ENCODE measurements around the gene UNC93A.
A peak's percentile ranks its signal among the peaks of the same experiment; 100 is the strongest.
"Not testable (repeated sequence)": the region's sequence is repeated elsewhere in the genome, so short reads cannot be mapped to it uniquely, and the experiment has no call there.

Gene UNC93A

DNA sequence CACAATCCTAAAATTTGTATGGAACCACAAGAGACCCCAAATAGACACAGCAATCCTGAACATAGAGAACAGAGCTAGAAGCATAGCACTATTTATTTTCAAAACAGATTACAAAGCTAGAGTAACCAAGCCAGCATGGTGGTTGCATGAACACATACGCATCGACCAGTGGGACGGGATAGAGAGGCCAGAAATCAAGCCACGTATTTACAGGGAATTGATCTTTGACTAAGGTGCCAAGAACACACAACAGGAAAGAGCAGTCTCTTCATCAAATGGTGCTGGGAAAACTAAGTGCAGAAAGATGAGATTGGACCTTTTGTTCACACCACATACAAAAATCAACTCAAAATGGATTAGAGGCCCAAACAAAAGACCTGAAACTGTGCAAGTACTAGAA is 54.8 kb downstream of the UNC93A start:
- no peak for DNase-seq

DNA sequence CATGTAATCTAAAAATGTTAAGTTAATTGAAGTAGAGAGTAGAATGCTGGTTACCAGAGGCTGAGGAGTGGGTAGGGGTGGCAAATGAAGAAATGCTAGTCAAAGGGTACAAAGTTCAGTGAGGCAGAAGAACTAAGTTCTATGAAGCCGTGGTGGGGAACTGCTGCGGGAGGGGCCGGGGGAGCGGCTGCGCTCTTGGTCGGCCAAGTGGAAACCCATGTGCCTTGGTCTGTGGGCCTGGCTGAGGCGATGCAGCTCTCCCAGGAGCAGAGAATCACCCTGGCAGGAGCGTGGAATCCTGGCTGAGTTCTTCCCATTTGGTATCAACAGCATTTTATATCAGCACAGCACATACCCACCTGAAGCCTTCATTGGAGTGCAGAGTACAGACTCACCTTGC is 56.1 kb downstream of the UNC93A start:
- DNase-seq = no peak

DNA sequence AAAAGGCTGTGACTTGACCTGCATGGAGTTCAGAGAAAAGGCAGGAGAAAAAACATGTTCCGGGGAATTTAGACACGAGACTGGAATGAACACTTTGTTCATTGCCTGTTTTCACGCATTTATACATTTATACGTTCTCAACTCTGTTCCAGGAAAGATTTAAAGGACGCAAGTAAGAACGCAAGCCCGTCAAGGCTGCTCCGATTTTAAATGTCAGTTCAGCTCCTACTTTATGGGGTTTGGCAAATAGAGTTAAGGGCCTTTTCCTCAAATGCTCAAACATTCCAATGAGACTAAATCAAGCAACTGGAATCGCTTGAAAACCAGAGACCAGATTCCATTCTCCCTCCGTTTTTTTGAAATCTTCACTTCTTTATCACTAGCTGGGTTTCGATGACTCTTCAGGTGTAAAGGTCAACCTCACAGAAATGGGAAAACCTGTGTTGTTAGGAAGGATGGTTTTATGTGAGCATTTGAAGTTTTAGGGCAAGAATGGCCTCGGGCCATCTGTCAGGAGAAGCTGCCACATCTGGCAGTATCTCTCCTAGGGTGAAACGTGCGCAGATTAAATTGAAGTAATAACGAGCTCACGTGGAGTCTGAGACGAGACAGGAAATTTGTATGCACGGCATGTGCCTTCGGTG is 58.6 kb downstream of the UNC93A start:
- no peak for DNase-seq

DNA sequence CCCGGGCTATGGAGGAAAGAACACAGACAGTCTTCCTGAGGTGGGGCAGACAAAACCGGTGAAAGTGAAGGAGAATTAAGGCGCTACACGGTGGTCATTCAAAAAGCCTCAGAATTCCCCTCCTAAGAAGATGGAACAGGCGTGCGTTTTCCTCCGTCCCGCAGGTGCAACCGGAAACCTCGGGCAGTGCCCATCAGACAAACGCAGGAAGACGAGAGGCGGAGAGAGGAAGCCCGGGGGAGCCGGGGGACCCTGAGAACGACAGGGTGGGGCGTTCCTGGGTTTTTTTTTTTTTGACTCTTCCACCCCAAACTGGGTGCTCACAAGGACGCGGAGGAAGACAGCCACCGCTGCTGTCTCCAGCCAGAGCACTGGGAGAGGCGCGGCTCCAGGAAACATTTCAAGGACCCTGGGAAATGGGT is 59.2 kb downstream of the UNC93A start:
- DNase-seq = peak; percentile 10

DNA sequence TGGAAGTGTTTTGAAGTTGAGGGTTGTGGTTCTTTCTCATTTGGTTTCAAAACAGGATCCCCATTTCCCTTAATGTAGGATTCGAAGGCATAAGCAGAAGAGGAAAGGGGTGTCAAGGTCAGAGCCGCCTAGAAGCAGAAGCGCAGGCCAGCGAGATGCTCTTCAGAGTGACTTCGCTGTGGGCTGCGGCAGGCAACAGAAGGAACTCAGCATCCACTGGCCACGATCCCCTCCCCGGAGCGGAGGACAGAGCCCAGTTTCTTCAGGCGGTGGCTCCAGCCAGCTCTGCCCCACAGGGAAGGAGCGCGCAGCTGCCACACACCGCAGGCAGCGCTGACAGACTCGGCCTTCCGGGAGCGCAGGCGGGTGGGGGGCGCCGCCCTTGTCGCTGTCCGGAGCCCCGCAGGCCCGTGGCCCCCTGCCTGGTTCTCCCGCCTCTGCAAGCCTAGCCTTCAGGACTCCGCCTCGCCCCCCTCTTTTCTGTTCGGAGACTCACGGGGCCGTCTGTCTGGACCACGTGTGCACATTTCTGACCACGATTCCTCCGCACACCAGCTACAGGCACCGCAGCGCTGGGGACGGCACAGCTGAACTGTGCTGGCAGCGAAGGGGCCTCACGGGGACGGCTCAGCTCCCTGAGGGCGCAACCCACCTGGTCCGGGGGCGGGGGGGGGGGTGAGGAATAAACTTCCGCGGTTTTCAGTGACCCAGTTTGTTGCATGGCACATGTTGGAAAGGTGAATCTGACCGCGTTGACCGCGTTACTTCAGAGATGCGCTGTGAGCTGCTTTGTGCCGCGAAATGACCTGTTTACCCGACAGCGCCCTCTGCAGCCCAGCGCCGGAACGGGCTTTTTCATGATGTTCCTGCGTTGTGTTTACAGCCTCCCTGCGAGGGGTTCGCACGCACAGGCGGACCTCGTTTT is 59.9 kb downstream of the UNC93A start:
- peak; percentile 76 for DNase-seq

DNA sequence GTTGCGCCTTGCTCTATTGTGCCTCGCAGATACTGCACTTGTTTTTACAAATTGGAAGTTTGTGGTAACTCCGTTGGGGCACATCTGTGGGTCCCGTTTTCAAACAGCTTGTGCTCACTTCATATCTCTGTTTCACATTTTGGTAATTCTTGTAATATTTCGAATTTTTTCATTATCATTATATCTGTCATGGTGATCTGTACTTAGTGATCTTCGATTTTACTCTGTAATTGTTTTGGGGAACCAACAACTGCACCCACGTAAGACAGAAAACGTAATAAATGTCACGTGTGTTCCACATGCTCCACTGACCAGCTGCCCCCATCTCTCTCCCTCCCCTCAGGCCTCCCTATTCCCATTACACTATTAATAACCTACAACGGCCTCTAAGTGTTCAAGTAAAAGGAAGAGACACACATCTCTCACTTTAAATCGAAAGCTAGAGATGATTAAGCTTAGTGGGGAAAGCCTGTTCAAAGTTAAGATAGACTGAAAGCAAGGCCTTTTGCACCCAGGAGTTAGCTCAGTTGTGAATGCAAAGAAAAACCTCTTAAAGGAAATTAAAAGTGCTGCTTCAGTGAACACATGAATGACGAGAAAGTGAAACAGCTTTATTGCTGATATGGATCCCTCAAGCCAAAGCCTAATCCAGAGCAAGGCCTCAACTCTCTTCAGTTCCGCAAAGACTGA is 60.7 kb downstream of the UNC93A start:
- DNase-seq = no peak

DNA sequence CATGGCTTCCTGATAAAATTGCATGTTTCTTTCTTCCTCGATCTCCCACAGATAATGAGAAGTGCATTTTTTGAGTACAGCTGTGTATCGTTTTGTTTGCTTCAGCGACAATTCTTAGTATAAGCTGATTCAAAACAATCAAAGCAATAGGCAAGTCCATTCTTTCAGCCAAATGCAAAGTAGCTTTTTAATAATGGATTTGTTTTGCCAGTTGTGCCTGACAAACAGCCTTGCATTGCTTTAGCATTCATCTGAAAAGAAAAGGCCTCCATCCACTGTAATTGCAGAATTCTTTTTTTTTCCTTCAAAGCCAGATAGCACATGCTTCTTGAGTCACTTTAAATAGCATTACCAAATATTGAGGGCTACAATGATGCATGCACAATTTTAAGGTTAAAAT is 65.8 kb downstream of the UNC93A start:
- no peak for DNase-seq

DNA sequence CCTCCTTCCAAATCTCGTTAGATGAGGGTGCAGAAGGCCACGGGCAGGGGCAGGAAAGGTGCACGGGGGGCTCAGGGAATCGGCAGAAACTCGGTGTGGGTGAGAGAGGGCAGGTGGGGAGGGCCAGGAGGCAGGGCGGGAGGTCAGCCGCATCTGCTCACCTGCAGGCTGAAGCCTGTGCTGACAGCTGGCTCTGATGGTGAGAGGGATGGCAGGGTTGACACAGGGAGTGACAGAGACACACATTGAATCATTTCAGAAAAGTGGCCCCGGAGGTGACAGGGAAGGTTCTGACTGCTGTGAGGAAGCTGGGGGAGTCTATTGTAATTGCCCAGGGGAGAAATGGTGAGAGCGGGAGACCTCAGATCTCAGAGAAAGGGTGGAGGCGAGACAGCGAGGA is 67.3 kb downstream of the UNC93A start:
- not testable (repeated sequence) for DNase-seq

DNA sequence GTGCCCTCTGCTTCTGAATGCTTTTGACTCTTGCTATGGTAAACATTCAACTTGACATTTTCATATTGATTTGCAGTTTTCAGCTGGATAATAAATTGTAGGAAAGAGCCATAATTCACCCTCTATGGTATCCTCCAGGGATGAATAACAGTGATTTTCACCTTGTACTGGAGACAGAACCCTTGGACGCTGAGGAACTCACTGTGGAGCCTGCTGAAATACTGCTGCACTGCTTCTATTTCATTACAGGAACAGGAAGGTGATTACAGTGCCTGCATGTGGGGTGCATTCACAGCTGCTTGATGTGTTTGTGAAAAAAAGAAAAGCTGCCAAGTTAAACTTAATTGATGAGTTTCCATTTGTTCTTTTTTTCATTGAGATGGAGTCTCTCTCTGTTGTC is 70.1 kb downstream of the UNC93A start:
- not testable (repeated sequence) for DNase-seq
